ENCODE results near the gene CBX5. TPM values are rescaled to one million over a fixed set of nuclear protein-coding genes. Genes with fewer than 3 reads are reported as not detected.

The CBX5 gene
- total RNA-seq, 1 donor from 2014 or later: 67.3 TPM

GRCh38 chr12:54257332-54257731 lies 22.6 kb downstream of the CBX5 start:
- TF ChIP-seq CTCF (conservative IDR thresholded peaks at IDR 0.05; ENCODE audit: low read depth, low read length): no peak
- no peak for DNase-seq (ENCODE audit: low read depth)
- no peak overlapping the region for H3K4me3 ChIP-seq (ENCODE audit: low read depth, low read length)

GRCh38 chr12:54253240-54253639 lies 26.7 kb downstream of the CBX5 start:
- H3K4me3 ChIP-seq (ENCODE audit: low read depth, low read length): no peak overlapping the region
- no peak for TF ChIP-seq CTCF (conservative IDR thresholded peaks at IDR 0.05; ENCODE audit: low read depth, low read length)
- no peak for DNase-seq (ENCODE audit: low read depth)

GRCh38 chr12:54251667-54252284 lies 28.1 kb downstream of the CBX5 start:
- H3K4me3 ChIP-seq (ENCODE audit: low read depth, low read length): no peak overlapping the region
- DNase-seq (ENCODE audit: low read depth): no peak
- TF ChIP-seq CTCF (conservative IDR thresholded peaks at IDR 0.05; ENCODE audit: low read depth, low read length): peak; percentile 74

- H3K4me3 ChIP-seq (ENCODE audit: low read depth, low read length): no peak overlapping the region
- TF ChIP-seq CTCF (conservative IDR thresholded peaks at IDR 0.05; ENCODE audit: low read depth, low read length): no peak
- no peak for DNase-seq (ENCODE audit: low read depth)
These were observed 30.4 kb downstream of the CBX5 start for GRCh38 chr12:54249489-54249888.

- H3K4me3 ChIP-seq (ENCODE audit: low read depth, low read length): no peak overlapping the region
- no peak for DNase-seq (ENCODE audit: low read depth)
- TF ChIP-seq CTCF (conservative IDR thresholded peaks at IDR 0.05; ENCODE audit: low read depth, low read length): no peak
These were observed 33.8 kb downstream of the CBX5 start for GRCh38 chr12:54246011-54246641.

GRCh38 chr12:54240971-54241588 lies 38.8 kb downstream of the CBX5 start:
- no peak overlapping the region for H3K4me3 ChIP-seq (ENCODE audit: low read depth, low read length)
- no peak for DNase-seq (ENCODE audit: low read depth)
- no peak for TF ChIP-seq CTCF (conservative IDR thresholded peaks at IDR 0.05; ENCODE audit: low read depth, low read length)

All from epithelial cell of proximal tubule (primary cell).